ENCODE results near the gene GPN2. TPM values are rescaled to one million over a fixed set of nuclear protein-coding genes. Genes with fewer than 3 reads are reported as not detected.
"Not testable (repeated sequence)": the region's sequence is repeated elsewhere in the genome, so short reads cannot be mapped to it uniquely, and the experiment has no call there.

GPN2 gene
- total RNA-seq, 6 experiments from 2014 or later = 28.4 to 39.3 (median 36.1) TPM

DNA sequence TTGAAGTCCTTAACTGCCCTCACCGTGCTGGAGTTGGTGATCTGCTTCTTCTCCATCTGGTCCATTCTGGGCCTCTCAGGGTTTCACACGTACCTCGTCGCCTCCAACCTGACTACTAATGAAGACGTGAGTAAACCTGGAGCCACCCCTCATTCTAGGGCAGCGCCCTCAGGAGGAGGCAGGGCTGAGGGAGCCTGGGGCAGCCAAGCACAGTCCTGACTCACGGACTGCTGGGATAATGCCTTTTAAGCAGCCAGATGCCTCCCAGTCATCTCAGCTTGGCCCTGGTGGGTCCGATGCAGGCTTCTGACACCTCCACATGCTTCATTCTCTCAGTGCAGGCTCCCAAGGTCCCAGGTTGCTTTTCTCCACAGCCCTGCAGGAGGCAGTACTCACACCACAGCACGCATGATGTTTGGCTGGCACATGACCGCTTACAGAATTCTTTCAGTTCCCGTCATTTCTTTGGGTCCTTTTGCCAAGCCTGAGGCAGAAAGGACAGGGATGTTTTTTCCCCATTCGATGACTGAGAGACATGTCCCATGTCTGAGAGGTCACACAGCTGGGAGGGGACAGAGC lies 38.9 kb downstream of the GPN2 start:
- no peak overlapping the region for H3K4me3 Mint-ChIP-seq
- H3K4me1 Mint-ChIP-seq (ENCODE audit: low read depth) = peaks cover 34% of the 10 kb centered on the region
- H3K9me3 Mint-ChIP-seq = no peaks in the 10 kb centered on the region
- peaks cover 1% of the 10 kb centered on the region; the same call in 1 of the 2 replicates for H3K27me3 Mint-ChIP-seq (ENCODE audit: insufficient read depth)
- peaks cover 23% of the 10 kb centered on the region for H3K36me3 Mint-ChIP-seq (ENCODE audit: low read depth)
- DNase-seq = no peak
- no peak overlapping the region for H3K27ac Mint-ChIP-seq
- TF ChIP-seq, protein P1, sequence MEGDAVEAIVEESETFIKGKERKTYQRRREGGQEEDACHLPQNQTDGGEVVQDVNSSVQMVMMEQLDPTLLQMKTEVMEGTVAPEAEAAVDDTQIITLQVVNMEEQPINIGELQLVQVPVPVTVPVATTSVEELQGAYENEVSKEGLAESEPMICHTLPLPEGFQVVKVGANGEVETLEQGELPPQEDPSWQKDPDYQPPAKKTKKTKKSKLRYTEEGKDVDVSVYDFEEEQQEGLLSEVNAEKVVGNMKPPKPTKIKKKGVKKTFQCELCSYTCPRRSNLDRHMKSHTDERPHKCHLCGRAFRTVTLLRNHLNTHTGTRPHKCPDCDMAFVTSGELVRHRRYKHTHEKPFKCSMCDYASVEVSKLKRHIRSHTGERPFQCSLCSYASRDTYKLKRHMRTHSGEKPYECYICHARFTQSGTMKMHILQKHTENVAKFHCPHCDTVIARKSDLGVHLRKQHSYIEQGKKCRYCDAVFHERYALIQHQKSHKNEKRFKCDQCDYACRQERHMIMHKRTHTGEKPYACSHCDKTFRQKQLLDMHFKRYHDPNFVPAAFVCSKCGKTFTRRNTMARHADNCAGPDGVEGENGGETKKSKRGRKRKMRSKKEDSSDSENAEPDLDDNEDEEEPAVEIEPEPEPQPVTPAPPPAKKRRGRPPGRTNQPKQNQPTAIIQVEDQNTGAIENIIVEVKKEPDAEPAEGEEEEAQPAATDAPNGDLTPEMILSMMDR (IDR thresholded peaks at IDR 0.05) = peak; percentile 33; the same call in 1 of the 2 replicates

DNA sequence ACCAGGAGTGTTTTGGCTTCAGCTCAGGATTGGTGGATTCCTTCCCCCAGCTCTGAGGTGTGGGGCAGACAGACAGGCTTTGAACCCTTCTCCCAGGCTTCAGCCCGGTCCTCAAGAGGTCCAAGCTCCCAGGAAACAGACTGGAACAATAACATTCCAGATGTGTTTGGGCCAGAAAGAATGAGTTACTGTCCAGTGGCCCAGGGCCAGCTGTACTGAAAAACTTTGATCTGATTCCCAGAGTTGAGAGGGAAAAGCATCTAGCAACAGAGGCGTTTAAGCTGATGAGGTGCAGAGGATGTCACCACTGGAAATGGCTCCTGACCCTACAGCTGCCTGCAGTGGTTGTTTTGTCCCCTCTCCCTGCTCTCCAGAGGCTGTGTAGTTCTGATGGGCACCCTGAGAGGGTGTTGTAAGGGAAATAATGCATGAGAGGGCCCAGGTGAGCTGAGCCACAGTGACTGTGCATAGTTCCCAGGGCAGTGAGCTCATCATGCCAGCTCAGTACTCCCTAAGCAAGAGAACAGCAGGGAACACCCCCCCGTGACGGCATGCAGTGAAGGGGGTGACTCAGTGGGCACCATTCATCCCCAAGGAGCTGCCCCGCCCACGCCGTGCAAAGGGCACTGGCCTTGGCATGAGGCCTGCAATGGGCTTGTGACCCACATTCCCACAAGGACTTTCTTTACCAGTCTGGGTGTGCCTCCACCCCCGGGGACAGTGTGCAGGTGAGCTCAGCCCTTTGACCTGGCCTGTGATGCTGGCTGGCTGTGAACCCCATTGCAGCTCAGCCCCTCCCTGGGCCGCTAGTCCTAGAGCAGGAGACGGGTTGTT lies 40.9 kb downstream of the GPN2 start:
- H3K36me3 Mint-ChIP-seq (ENCODE audit: low read depth) = peaks cover 26% of the 10 kb centered on the region
- peaks cover 34% of the 10 kb centered on the region for H3K4me1 Mint-ChIP-seq (ENCODE audit: low read depth)
- H3K27me3 Mint-ChIP-seq (ENCODE audit: insufficient read depth) = no peaks in the 10 kb centered on the region; the same call in 1 of the 2 replicates
- no peak overlapping the region for H3K4me3 Mint-ChIP-seq
- no peaks in the 10 kb centered on the region for H3K9me3 Mint-ChIP-seq
- H3K27ac Mint-ChIP-seq = peak overlapping the region; percentile 99
- TF ChIP-seq, protein P1 (IDR thresholded peaks at IDR 0.05) = no peak
- DNase-seq = peak; percentile 91

DNA sequence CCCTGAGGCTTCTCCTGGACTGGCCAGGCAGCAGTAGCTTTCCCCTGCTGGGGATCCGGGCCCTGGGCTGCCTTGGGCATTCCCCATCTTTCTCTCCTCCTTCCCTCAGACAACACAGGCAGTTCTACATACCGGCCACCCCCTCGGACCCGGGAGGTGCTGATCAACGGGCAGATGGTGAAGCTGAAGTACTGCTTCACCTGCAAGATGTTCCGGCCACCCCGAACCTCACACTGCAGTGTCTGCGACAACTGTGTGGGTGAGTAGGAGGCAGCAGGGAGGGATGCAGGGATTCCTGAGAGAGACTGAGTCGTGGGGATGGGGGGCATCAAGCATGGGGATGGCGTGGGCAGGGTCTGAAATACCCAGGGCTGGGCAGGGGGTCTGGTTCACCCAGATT lies 41.6 kb downstream of the GPN2 start:
- Mint-ChIP-seq H3K27ac (peak overlapping the region; percentile 99), H3K27me3 (ENCODE audit: insufficient read depth) (no peaks in the 10 kb centered on the region; the same call in 1 of the 2 replicates), H3K9me3 (no peaks in the 10 kb centered on the region), H3K36me3 (ENCODE audit: low read depth) (peaks cover 28% of the 10 kb centered on the region), H3K4me1 (ENCODE audit: low read depth) (peaks cover 34% of the 10 kb centered on the region), H3K4me3 (no peak overlapping the region)
- DNase-seq = no peak
- TF ChIP-seq, protein P1 (IDR thresholded peaks at IDR 0.05) = no peak

DNA sequence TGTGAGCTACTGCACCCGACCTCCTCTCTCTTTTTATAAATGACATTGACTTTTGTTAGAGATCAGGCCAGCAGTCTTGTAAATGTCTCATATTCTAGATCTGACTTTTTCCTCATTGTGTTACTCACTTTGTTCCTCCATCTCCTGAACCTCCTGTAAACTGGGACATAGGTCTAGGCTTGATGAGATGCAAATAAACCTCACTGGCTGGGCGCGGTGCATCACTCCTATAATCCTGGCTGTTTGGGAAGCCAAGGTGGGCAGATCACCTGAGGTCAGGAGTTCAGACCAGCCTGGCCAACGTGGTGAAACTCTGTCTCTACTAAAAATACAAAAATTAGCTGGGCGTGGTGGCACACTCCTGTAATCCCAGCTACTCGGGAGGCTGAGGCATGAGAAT lies 42.3 kb downstream of the GPN2 start:
- not testable (repeated sequence) for H3K27me3 Mint-ChIP-seq (ENCODE audit: insufficient read depth); DNase-seq; H3K4me3 Mint-ChIP-seq; H3K9me3 Mint-ChIP-seq
- H3K4me1 Mint-ChIP-seq (ENCODE audit: low read depth) = peaks cover 30% of the 10 kb centered on the region
- peaks cover 26% of the 10 kb centered on the region for H3K36me3 Mint-ChIP-seq (ENCODE audit: low read depth)
- H3K27ac Mint-ChIP-seq = peak overlapping the region; percentile 99

DNA sequence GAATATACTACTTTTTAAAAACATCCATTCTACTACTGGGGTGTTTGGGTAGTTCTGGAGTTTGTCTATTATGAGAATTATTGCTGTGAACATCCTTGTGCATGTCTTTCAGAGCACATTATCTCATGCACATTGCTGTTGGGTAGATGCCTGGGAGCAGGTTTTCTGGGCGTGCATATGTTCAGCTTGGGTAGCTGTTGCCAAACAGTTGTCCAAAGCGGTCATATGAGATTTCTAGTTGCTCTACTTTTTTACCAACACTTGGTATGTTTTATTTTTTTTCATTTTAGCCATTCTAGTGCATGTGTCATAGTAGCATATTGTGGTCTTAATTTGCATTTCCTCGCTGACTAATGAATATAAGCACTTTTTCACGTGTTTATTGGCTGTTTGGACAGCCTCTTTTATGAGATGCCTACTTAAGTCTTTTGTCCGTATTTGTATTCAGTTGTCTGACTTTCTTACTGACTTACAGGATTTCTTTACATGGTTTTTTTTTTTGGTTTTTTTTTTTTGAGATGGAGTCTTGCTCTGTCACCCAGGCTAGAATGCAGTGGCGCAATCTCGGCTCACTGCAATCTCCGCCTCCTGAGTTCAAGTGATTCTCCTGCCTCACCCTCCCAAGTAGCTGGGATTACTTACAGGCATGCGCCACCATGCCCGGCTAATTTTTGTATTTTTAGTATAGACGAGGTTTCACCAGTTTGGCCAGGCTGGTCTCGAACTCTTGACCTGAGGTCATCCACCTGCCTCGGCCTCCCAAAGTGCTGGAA lies 45.5 kb downstream of the GPN2 start:
- Mint-ChIP-seq H3K36me3 (ENCODE audit: low read depth) (peaks cover 14% of the 10 kb centered on the region), H3K4me3 (no peak overlapping the region), H3K4me1 (ENCODE audit: low read depth) (peaks cover 23% of the 10 kb centered on the region), H3K27ac (no peak overlapping the region), H3K9me3 (no peaks in the 10 kb centered on the region), H3K27me3 (ENCODE audit: insufficient read depth) (no peaks in the 10 kb centered on the region; the same call in 1 of the 2 replicates)
- TF ChIP-seq, protein P1 (IDR thresholded peaks at IDR 0.05) = no peak
- no peak for DNase-seq
